Measurements from ENCODE around the gene MET. TPM values are rescaled to one million over a fixed set of nuclear protein-coding genes. Genes with fewer than 3 reads are reported as not detected.

MET gene
- total and polyA plus RNA-seq, 2 of the 8 experiments (the other 6 are each of a cell fraction or from before 2014, with no cell fraction given): 3.5 to 12.9 TPM

DNA sequence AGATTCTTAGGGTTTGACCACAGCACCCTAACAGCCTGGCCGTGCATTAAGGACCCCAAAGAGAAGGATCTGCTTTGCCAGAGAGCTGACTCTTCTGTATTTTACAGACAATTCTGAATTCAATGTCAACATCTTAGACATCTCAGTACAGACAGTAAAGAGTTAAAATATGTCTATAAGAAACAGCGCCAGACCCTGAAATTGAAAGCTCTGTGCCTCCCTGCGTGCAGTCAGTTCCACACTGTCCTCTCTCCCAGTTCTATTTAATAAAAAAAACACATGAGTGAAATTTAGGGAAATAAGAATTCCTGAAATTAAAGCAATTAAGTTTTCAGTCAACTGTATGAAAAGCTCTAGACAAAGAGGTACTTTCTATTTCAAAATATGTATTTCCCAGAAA, 45.1 kb downstream of the MET start:
- H2AFZ ChIP-seq (ENCODE audit: low read length): no peak overlapping the region
- WGBS, 2 experiments (ENCODE audit: extremely low coverage in 1 of 2, insufficient coverage in 1 of 2, insufficient read length in 1 of 2, insufficient replicate concordance in 2 of 2, low coverage in 1 of 2, low lambda C conversion rate in 2 of 2, missing lambda C conversion rate in 1 of 2): 81% methylated on average over 3 of the region's 3 CpGs; no CpG with 5 or more reads in 1 of the 2 experiments
- H2BK15ac ChIP-seq (ENCODE audit: low read length): no peak overlapping the region
- no peak overlapping the region for H4K8ac ChIP-seq (ENCODE audit: extremely low read depth, insufficient read depth, low read length)
- ChIA-PET POLR2A (ENCODE audit: partially characterized antibody) (interaction anchor here (1.1 kb wide), 1 partner anchor 36 kb away, joined by 3 read pairs; no protein-coding TSS in a partner anchor), CTCF (ENCODE audit: partially characterized antibody) (interaction anchor here (0.6 to 2.5 kb wide), 3 partner anchors 10 to 212 kb away, joined by 3 to 7 read pairs (median 4); no protein-coding TSS in a partner anchor)
- TF ChIP-seq EP300 (IDR thresholded peaks at IDR 0.05; ENCODE audit: borderline replicate concordance in 1 of 2, low read depth in 2 of 2, low read length in 2 of 2): no peak
- TF ChIP-seq KDM5A (IDR thresholded peaks at IDR 0.05; ENCODE audit: low read length): no peak
- TF ChIP-seq RBBP5 (IDR thresholded peaks at IDR 0.05; ENCODE audit: borderline replicate concordance, low read depth, low read length): no peak
- no peak for TF ChIP-seq SIN3A (conservative IDR thresholded peaks at IDR 0.05 in 1 of 2, IDR thresholded peaks at IDR 0.05 in 1 of 2; ENCODE audit: low read depth in 1 of 2, low read length in 2 of 2)
- no peak for TF ChIP-seq POLR2AphosphoS5 (IDR thresholded peaks at IDR 0.05; ENCODE audit: low read depth, low read length)
- TF ChIP-seq BACH1 (IDR thresholded peaks at IDR 0.05; ENCODE audit: low read length): no peak
- no peak for TF ChIP-seq KDM4A (IDR thresholded peaks at IDR 0.05; ENCODE audit: low read depth, low read length, severe bottlenecking)
- H3K9me3 ChIP-seq (ENCODE audit: insufficient read depth in 2 of 2, low read depth in 1 of 2, low read length in 1 of 2): no peaks in the 10 kb centered on the region
- H3K27ac ChIP-seq (ENCODE audit: low read depth, low read length): no peak overlapping the region
- H3K18ac ChIP-seq (ENCODE audit: extremely low read depth, low read length): no peak overlapping the region
- H3K79me2 ChIP-seq (ENCODE audit: control insufficient read depth in 1 of 2, insufficient read depth in 2 of 2, low read length in 2 of 2): no peaks in the 10 kb centered on the region
- H3K14ac ChIP-seq (ENCODE audit: insufficient read length): no peak overlapping the region
- H4K5ac ChIP-seq (ENCODE audit: insufficient read length, low read depth, low read length): no peak overlapping the region
- no peak overlapping the region for H3K23ac ChIP-seq (ENCODE audit: insufficient read length)
- no peak overlapping the region for H2BK120ac ChIP-seq (replicated peaks; ENCODE audit: low read depth, low read length)
- H4K91ac ChIP-seq (replicated peaks; ENCODE audit: insufficient read length, low read length): no peak overlapping the region
- no peaks in the 10 kb centered on the region for H4K20me1 ChIP-seq (replicated peaks in 1 of 2; ENCODE audit: control insufficient read depth in 1 of 2, insufficient read depth in 2 of 2, low read length in 2 of 2)
- H3K4me3 ChIP-seq (ENCODE audit: extremely low read depth in 1 of 4, insufficient read depth in 2 of 4, low read depth in 3 of 4, low read length in 4 of 4): no peak overlapping the region
- H3K27me3 ChIP-seq (replicated peaks in 1 of 4; ENCODE audit: control insufficient read depth in 3 of 4, extremely low read depth in 1 of 4, insufficient read depth in 3 of 4, low read length in 3 of 4): no peaks in the 10 kb centered on the region
- DNase-seq (ENCODE audit: low read depth in 1 of 2, low spot score in 2 of 2) (no peak), FAIRE-seq (no peak)
- H3K79me1 ChIP-seq (ENCODE audit: low read depth, low read length): no peaks in the 10 kb centered on the region; the same call in 1 of the 2 replicates
- no peak overlapping the region for H3K9ac ChIP-seq (replicated peaks in 1 of 4; ENCODE audit: extremely low read depth in 1 of 4, low read depth in 3 of 4, low read length in 3 of 4)
- no peaks in the 10 kb centered on the region for H3K36me3 ChIP-seq (ENCODE audit: control insufficient read depth in 2 of 4, insufficient read depth in 4 of 4, low read length in 3 of 4)
- no peak overlapping the region for H2BK5ac ChIP-seq (ENCODE audit: low read depth, low read length)
- no peak overlapping the region for H3K56ac ChIP-seq (replicated peaks; ENCODE audit: insufficient read length, low read depth, low read length)
- H2BK20ac ChIP-seq (ENCODE audit: low read length): no peak overlapping the region
- H3K23me2 ChIP-seq (ENCODE audit: low read depth, low read length): no peaks in the 10 kb centered on the region
- H3K4me1 ChIP-seq (replicated peaks in 1 of 4; ENCODE audit: control insufficient read depth in 3 of 4, insufficient read depth in 4 of 4, low read length in 3 of 4): no peaks in the 10 kb centered on the region
- H3K4me2 ChIP-seq (ENCODE audit: insufficient read depth in 1 of 2, low read depth in 2 of 2, low read length in 2 of 2): no peak overlapping the region
- H3K4ac ChIP-seq (replicated peaks; ENCODE audit: insufficient read length, low read depth, low read length): no peak overlapping the region
- no peak overlapping the region for H2AK5ac ChIP-seq (ENCODE audit: low read depth, low read length)
- H2BK12ac ChIP-seq (ENCODE audit: low read depth, low read length): no peak overlapping the region
